Measurements from ENCODE around the gene SLC37A3.
A peak's percentile ranks its signal among the peaks of the same experiment; 100 is the strongest.
"Not testable (repeated sequence)": the region's sequence is repeated elsewhere in the genome, so short reads cannot be mapped to it uniquely, and the experiment has no call there.

SLC37A3 gene

GRCh38 chr7:140397784-140398750 is at the start of gene SLC37A3:
Gene SLC37A3, minus strand, starts transcription at chr7:140398530. Its CDS starts 16,004 bp downstream, at chr7:140382526.
- DNase-seq (ENCODE audit: low read depth in 3 of 3) = peak; percentile 71 to 89 (median 76)

GRCh38 chr7:140447841-140448240 is 49.5 kb upstream of the SLC37A3 start:
- DNase-seq (ENCODE audit: low read depth in 3 of 3) = no peak

- no peak for DNase-seq (ENCODE audit: low read depth in 3 of 3)
These were observed 48.1 kb upstream of the SLC37A3 start for GRCh38 chr7:140446467-140446866.

- no peak for DNase-seq (ENCODE audit: low read depth in 3 of 3)
These were observed 43.2 kb upstream of the SLC37A3 start for GRCh38 chr7:140441519-140441918.

GRCh38 chr7:140440593-140440992 is 42.3 kb upstream of the SLC37A3 start:
- DNase-seq (ENCODE audit: low read depth in 3 of 3) = no peak

- no peak for DNase-seq (ENCODE audit: low read depth in 3 of 3)
These were observed 41.0 kb upstream of the SLC37A3 start for GRCh38 chr7:140439359-140439758.

GRCh38 chr7:140435252-140435895 is 37.0 kb upstream of the SLC37A3 start:
- no peak for DNase-seq (ENCODE audit: low read depth in 3 of 3)

GRCh38 chr7:140433396-140433795 is 35.1 kb upstream of the SLC37A3 start:
- DNase-seq (ENCODE audit: low read depth in 3 of 3) = no peak

- no peak for DNase-seq (ENCODE audit: low read depth in 3 of 3)
These were observed 27.8 kb upstream of the SLC37A3 start for GRCh38 chr7:140426130-140426529.

GRCh38 chr7:140425718-140426117 is 27.4 kb upstream of the SLC37A3 start:
- no peak for DNase-seq (ENCODE audit: low read depth in 3 of 3)

GRCh38 chr7:140423501-140423900 is 25.2 kb upstream of the SLC37A3 start:
- no peak for DNase-seq (ENCODE audit: low read depth in 3 of 3)

- no peak for DNase-seq (ENCODE audit: low read depth in 3 of 3)
These were observed 23.2 kb upstream of the SLC37A3 start for GRCh38 chr7:140421521-140421920.

- no peak for DNase-seq (ENCODE audit: low read depth in 3 of 3)
These were observed 20.3 kb upstream of the SLC37A3 start for GRCh38 chr7:140418653-140419052.

GRCh38 chr7:140418156-140418472 is 19.8 kb upstream of the SLC37A3 start:
- not testable (repeated sequence) for DNase-seq (ENCODE audit: low read depth in 3 of 3)

- DNase-seq (ENCODE audit: low read depth in 3 of 3) = no peak
These were observed 19.3 kb upstream of the SLC37A3 start for GRCh38 chr7:140417456-140418155.

- DNase-seq (ENCODE audit: low read depth in 3 of 3) = no peak
These were observed 18.2 kb upstream of the SLC37A3 start for GRCh38 chr7:140416560-140416959.

GRCh38 chr7:140415816-140416215 is 17.5 kb upstream of the SLC37A3 start:
- DNase-seq (ENCODE audit: low read depth in 3 of 3) = not testable (repeated sequence)

GRCh38 chr7:140415361-140415760 is 17.0 kb upstream of the SLC37A3 start:
- DNase-seq (ENCODE audit: low read depth in 3 of 3) = no peak

- no peak for DNase-seq (ENCODE audit: low read depth in 3 of 3)
These were observed 6.3 kb upstream of the SLC37A3 start for GRCh38 chr7:140404565-140405065.

- peak in 2 of 3 experiments; percentile 15 to 28 for DNase-seq (ENCODE audit: low read depth in 3 of 3)
These were observed 5.7 kb upstream of the SLC37A3 start, which contains the start of gene RAB19 for GRCh38 chr7:140403878-140404564. Gene RAB19, plus strand, starts transcription at chr7:140404058. Its CDS starts 3,589 bp downstream, at chr7:140407647.

GRCh38 chr7:140402178-140402835 is 4.0 kb upstream of the SLC37A3 start:
- no peak for DNase-seq (ENCODE audit: low read depth in 3 of 3)
